HT1080 (cell line): ENCODE measurements around the gene PCAT7. TPM values are rescaled to one million over a fixed set of nuclear protein-coding genes. Genes with fewer than 3 reads are reported as not detected.

ENCODE experiments used
- DNase-seq: peaks from one replicate; pipeline ENCODE4 v3.0.0-alpha.2; 2015; ENCODE audit warnings: low read depth
- small RNA-seq: library from RNA; depleted of rRNA; stranded (forward); fragments of <200 nt; gene quantifications from one replicate; pipeline ENCODE3, GENCODE V24; 2014
- total RNA-seq: library from RNA; depleted of rRNA; stranded (reverse); fragments of >200 nt; shearing (Covaris generic); gene quantifications from 2 replicates; pipeline ENCODE4 v1.2.3, GENCODE V29; 2014; rRNA removed

The PCAT7 gene
- total RNA-seq, 1 experiment from 2014 or later = 1.1 TPM

- no peak for DNase-seq
Observed at GRCh38 chr9:94602666-94603065, 47.8 kb downstream of the PCAT7 start.

- peak; percentile 80 for DNase-seq
Observed at GRCh38 chr9:94603259-94604160, 48.6 kb downstream of the PCAT7 start.

GRCh38 chr9:94606646-94607422, 52.0 kb downstream of the PCAT7 start:
- no peak for DNase-seq

- no peak for DNase-seq
Observed at GRCh38 chr9:94607423-94607691, 52.5 kb downstream of the PCAT7 start.

- DNase-seq = no peak
Observed at GRCh38 chr9:94610181-94610606, 55.3 kb downstream of the PCAT7 start.

GRCh38 chr9:94611638-94612068, 56.8 kb downstream of the PCAT7 start:
- no peak for DNase-seq

- no peak for DNase-seq
Observed at GRCh38 chr9:94612071-94612470, 57.2 kb downstream of the PCAT7 start.

- DNase-seq = no peak
Observed at GRCh38 chr9:94613003-94613402, 58.1 kb downstream of the PCAT7 start.

GRCh38 chr9:94619026-94619425, 64.1 kb downstream of the PCAT7 start:
- no peak for DNase-seq

Small RNA genes lying within 50 kb of the gene (small RNA-seq; reads per million reads assigned to genes)
- not detected for gene RNU6-669P

Other genes with a start within 250 kb of the PCAT7 start
- gene NUTM2F, start 226.4 kb upstream of the PCAT7 start, total RNA-seq = not detected in 2 replicates
- not detected in 2 replicates for gene FBP2, start 38.7 kb downstream of the PCAT7 start, total RNA-seq
- not detected in 2 replicates for gene FBP1, start 84.4 kb downstream of the PCAT7 start, total RNA-seq
- 24.1 and 25.3 TPM in 2 replicates for gene AOPEP, start 171.6 kb downstream of the PCAT7 start, total RNA-seq